Kidney glomerular epithelial cell (primary cell): ENCODE measurements around the gene ARSI.

Experiments used
- DNase-seq: peaks from one replicate; lab custom pipeline; 2025; lab: John Stamatoyannopoulos, UW

ARSI gene

DNA sequence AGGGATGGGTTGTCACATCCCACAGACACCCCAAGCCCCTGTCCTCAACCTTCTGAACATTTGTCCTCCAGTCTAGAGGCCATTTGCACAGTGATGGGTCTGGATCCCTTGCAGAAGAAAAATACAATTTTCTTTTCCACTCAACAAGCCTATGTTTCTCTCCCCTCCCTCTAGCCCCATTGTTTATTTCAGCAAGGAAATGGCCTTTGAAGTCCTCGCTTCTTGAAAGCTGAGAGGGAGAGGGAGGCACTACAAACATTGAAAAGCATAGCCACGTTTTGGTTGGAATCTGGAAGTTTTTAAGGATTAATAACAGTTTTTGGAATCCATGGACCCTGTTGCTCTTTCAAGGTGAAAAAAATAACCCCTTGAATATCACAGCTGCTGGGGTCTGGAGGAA, 24.0 kb upstream of the ARSI start:
- no peak for DNase-seq

DNA sequence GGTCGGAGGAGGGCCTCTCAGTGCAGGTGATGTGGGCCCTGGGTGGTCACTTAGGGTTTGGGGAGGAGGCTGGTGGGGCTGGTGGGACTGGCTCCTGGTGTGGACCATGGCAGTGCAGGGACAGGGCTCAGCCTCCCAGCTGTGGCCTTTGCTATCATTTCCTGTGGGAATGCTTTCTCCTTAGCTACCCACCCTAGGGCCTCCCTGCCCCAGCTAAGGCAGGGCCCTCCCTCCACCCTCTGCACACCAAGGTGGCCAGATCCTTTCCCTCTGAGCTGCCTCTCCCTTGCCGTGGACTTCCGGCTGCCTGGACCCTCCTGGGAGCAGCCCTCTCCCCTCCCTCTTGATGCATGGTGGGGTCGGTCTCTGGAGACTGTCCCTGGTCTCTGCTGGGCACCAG, 22.7 kb upstream of the ARSI start:
- DNase-seq = no peak

DNA sequence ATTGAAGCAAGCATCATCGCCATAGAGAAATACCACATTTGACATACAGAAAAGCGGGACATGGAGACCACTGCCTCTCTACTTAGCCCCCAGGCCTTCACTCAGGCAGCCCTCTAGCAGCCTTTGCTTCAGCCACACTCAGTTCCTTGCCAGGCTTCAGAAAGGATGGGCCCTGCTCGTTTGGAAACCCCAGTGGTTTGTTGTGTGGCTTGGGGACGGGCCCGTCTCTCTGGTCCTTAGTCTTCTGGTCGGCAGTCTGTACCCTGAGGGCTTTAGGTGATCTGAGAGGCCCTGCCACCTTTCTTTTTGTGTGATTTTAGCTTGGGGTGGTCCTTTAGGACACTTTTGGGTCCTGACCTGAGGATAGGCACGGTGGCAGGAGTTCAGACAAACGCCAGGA, 21.1 kb upstream of the ARSI start:
- no peak for DNase-seq

DNA sequence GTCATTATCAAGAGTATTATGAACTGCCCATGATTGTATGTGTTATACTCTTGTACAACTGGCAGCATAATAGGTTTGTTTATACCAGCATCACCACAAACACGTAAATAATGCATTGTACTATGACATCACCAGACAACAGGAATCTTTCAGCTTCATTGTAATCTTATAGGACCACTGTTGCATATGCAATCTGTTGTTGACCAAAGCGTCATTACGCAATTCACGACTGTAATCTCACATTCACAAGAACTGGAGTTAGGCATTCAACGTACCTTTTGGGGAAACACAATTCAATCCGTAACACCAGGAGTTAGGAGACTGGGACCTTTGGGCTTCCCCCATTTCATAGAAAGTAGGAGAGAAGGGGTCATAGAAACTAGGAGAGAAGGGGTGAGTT, 20.4 kb upstream of the ARSI start:
- DNase-seq = no peak

DNA sequence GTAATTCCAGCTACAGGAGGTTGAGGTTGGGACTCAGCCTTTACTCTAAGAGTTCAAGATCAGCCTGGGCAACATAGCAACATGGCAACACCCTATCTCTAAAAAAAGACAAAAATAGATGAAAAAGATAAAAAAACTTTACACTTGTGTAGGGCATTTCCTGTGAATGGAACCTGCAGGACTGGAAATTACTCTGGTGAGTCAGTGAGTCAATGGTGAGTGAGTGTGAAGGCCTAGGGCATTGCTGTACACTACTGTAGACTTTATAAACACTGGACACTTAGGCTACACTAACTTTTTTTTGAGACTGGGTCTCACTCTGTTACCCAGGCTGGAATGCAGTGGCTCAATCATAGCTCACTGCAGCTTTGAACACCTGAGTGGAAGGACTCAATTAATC, 19.5 kb upstream of the ARSI start:
- peak; percentile 59 for DNase-seq

DNA sequence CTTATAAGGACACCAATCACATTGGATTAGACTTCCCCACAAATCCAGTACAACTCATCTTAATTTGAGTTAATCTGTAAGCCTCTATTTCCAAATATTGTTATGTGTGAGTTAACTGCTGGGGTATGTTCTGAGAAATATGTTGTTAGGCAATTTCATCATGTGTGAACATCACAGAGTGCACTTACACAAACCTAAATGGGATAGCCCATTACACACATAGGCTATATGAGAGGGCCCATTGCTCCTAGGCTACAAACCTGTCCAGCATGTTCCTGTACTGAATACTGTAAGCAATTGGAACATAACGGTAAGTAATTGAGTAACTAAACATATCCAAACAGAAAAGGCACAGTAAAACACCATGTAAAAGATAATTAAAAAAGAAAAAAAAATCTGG, 19.1 kb upstream of the ARSI start:
- no peak for DNase-seq

DNA sequence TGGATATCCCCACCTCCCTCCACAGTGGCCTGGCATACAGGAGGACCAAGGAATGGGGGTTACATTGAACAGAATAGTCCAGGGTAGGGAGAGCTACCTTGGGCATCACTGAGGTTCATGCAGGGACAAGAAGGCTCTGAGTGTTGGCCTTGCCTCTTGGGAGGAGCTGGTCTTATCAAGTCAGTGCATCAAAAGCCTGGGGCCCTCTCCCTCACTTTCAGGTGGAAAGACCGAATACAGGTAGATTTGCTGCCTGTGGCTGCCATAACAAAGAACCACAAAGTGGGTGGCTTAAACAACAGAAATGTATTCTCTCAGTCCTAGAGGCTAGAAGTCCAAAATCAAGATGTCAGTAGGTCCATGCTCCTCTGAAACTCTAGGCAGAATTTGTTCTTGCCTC, 18.5 kb upstream of the ARSI start:
- no peak for DNase-seq

DNA sequence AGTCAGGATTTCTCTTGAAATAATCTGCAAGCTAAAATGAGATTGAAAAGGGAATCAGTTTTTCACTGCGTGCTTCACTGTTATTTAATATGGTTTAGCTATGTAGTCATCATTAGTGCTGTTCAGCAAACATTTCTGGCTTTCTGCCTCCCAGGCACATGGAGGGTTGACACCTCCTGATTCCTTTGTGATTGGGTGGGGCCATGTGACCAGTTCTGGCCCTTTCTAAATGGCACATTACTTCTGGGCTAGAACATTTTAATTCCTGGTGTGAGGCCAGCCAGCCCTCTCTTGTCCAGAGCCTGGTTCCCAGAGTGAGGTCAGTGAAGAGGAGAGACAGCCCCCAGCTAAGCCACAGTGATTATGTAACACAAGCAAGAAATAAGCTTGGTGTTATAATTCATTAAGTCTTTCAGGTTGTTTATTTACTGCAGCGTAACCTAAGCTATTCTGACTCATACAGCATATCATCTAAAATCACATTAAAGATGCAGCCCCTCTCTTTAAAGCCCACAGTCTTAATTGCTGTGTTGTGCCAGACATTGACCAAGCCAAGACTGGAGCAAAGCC, 17.4 kb upstream of the ARSI start:
- peak; percentile 91 for DNase-seq

DNA sequence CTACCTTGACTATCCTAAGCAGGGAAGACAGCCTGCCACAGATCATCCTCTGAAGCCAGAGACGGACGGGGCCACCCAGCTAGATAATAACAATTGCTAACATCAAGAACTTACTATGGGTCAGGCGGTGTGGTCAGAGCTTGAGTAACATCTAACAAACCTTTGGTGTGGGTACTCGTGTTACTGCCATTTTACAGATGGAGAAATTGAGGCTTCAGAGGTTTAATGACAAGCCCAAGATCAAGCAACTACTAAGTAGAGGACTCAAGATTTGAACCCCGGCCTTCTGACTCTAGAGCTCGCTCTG, 16.7 kb upstream of the ARSI start:
- DNase-seq = no peak

DNA sequence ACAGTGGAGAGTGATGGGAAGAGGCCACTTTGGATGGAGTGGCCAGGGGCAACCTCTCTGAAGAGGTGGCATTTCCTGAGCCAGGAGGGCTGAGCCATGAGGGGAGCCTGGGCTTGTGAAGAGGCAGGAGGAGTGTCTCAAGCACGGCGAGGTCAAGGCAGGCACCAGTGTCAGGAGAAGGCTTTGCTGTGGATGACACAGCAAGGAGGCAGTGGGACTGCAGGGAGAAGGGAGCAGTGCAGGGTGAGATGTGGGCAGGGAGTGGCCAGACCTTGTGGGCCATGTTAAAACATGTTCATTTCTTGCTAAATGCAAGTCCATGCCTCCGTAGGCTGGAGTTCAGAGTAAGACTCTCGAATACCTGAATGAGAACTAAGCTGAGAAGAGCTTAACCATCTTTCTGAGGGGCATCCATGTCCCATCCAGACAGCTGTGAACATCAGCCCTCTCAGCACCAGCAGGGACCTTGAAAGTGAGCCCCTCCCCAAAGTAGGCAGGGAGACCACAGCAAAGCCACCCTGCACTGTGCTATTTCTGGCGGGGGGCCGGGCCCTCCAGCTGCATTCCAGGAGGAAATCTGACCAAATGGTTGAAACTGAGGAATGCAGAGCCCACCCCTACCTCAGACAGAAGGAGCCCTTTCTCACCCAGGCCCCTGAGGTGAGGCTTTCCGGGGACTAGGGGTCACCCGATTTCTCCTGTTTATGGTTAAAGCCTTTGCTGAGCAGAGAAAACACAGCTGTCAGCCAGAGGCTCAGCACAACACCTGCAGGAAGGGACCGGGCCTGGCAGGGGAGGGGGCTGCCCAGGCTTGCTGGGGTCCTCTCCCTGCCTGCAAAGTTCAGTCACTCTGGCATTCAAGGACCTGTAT, 16.1 kb upstream of the ARSI start:
- no peak for DNase-seq

DNA sequence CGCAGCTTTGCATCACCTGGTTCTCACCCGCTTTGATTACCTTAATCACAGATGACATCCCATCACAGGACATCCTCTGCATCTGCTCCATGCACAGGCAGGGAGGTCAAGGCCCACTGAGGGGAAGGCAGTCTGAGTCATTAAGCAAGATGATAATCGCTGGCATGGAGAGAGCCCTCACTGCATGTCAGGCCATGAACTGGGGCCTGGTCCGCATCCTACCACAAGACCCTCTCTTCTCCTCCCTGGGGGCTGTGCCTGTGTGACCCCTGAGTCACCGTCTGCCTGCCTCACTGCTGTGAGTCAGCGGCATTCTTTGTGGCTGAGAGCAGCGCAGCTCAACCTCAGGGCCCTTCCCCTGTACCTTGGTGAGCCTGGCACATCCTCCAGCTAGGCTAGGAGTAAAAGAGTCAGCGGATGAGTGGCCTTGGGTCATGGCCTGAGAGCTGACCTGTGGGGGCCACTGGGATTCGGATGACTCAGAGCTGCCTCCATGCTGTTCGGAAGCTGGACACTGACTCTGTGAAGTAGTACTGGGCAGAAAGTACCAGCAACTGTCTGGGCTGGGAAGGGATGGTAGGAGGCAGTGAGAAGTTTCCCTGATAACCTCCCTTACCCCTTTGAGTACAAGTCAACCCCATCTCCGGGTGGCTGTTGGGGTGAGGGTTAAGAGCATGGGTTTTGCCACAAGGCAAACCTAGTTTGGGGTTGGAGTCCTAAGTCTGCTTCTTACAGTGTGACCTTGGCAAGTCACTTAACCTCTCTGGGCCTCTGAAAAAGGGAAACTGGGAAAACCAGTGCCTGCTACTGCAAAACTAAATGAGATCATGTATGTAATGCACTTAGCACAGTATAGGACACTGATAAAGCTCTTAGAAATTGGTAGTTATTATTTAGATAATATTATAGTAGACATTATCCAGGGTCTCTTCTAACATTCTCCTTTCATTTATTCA, 14.6 kb upstream of the ARSI start:
- peak; percentile 98 for DNase-seq

DNA sequence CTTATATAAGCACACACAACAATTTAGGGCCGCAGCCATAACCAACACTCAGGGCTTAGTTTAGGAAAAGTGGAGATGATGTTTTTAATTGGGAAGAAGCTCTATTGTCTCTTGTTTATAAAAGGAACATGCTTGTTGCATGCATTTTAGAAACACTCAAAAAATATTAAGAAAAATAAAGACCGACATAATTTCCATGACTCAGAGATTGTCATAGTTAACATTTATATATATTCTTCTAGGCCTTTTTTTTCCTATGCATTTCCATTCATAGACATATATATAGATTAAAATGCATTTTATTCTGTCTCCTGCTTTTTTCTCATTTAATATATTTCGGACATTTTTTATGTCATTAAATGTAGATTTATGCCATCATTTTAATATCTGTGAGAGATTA, 13.6 kb upstream of the ARSI start:
- DNase-seq = no peak

DNA sequence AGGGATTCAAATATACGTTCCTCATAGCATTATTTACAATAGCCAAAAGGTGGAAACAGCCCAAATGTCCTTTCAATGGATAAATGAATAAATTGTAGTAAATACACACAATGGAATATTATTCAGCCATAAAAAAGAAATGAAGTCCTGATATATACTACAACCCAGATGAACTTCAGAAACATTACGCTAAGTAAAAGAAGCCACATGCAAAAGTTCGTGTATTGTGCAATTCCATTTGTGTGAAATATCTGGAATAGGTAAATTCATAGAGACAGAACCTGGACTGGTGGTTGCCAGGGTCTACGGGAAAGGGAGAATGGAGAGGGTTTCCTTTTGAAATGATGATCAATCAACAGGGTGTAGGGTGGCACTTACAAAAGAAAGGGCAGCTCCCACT, 12.5 kb upstream of the ARSI start:
- no peak for DNase-seq

DNA sequence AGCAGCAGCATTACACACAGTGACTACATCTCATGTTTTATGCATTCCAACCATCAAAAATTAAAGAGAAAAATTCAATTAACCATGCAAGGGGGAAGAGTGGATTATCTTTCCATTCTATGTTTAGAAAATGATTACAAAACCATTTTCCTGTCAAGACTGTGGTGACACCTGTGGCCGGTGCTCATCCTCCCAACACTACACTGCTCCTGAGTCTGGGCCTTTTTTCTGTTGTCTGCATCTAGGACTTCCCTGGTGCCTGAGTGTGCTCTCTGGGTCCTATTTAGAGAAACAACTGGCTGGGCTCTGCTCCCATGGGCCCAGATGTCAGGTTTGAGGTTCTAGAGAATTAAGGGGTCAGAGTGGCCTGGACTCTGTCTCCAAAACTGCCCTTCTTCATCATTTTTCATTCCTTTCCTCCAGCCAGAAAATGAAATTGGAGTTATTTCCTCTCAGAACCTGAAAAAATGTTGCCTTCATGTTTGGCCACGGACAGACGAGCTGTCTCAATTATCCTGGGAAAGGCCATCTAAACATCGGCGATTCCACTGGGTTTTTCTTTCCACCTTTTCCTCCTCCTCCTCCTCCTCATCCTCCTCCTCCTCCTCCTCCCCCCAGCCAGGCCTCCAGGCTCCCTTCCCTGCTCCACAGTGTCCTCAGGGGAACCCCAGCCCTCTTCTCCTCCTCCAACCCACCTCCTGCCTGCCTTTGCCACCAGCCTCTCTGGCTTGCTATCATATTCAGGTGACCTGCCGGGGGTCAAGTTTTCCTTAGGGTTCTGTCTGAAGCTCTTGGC, 11.4 kb upstream of the ARSI start:
- DNase-seq = no peak

DNA sequence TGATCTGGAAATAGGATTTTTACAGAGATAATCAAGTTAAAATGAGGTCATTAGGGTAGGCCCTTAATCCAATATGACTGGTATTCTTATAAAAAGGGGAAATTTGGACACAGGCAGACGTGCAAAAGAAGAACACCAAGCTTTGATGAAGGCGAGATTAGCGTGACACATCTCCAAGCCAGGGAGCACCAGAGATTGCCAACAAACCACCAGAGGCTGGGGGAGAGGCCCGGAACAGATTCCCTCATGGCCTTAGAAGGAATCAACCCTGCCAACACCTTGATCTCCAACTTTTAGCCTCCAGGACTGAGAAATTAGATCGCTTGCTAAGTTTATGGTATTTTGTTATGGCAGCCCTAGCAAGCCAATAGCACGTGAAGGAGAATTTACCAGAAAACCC, 10.8 kb upstream of the ARSI start:
- no peak for DNase-seq

DNA sequence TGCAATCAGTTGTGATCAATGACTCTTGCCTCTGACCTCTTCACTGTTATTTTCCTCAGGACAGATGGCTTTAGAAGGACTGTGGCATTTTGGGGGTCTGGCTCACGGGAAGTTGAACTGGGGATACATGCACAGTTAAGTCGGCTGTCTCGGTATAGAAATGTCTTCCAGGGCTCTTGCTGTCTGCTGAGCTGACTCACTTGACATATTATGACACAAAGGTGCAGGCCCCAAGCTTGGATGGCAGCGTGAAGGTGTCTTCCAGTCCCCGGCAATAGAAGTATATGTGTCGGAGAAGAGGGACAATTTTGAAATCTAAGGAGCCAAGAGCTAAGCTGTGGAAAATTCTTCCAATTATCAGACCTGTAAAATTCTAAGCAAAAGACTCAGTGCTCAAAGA, 9.8 kb upstream of the ARSI start:
- no peak for DNase-seq

DNA sequence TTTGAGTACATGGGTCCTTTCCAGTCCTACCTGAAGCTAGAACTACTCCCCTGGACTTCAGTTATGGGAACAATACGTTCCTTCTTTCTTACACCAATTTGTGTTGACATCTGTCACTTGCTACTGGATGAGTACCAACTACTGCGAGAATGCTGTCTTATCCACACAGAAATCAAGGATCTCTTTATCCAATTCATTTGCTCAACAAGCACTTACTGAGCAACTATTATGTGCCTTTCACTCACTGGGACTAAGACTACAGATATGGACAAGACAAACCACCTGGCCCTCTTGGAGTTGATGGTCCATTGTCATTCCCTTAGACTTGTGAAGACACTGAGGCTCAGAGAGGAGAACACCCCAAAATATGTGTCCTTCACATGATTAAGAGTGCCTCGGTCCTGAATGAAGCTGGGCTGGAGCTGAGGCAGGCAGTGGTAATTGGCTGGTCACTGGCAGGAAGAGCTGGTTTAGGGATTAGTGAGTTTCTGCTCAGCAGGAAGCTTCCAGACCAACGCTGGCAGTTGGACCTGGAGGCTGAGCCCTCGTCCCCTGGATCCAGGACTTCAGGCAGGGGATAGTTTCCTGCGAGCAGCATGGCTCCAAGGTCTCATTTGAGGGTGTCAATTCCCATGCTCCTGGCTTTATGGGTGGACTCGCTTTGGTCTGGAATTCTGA, 8.4 kb upstream of the ARSI start:
- DNase-seq = no peak

DNA sequence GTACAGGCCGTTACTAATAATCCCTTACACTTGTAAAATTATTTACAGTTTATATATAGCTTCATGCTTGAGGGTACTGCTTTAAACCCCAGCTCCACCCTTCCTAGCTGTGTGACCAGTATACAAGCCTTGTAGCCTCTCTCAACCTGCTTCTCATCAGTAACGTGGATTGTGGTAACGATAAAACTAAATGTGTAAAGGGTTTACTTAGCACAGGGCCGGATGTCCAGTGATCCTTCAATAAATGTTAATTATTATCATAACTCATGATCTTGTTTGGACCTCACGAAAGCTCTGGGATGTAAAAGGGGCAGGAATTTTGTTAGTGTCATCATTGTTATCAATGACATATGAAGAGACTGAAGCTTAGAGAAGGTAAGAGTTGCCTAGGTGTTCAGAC, 7.5 kb upstream of the ARSI start:
- DNase-seq = peak; percentile 20

DNA sequence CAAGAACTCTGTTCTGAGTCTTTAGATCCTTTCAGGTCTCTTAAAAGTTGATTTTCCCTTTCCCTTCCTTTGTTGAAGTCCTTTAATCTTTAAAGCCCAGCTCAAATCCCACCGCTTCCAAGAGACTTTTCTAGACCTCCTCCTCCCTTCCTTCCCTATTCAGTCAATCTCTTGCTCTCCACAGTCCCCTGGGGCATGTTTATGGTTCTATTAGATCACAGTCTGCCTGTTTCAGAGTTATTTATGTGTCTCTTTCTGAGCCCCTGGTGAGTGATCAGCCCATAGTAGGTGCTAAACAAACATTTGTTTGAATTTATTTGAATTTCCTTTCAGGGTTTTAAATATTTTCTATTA, 7.2 kb upstream of the ARSI start:
- no peak for DNase-seq

DNA sequence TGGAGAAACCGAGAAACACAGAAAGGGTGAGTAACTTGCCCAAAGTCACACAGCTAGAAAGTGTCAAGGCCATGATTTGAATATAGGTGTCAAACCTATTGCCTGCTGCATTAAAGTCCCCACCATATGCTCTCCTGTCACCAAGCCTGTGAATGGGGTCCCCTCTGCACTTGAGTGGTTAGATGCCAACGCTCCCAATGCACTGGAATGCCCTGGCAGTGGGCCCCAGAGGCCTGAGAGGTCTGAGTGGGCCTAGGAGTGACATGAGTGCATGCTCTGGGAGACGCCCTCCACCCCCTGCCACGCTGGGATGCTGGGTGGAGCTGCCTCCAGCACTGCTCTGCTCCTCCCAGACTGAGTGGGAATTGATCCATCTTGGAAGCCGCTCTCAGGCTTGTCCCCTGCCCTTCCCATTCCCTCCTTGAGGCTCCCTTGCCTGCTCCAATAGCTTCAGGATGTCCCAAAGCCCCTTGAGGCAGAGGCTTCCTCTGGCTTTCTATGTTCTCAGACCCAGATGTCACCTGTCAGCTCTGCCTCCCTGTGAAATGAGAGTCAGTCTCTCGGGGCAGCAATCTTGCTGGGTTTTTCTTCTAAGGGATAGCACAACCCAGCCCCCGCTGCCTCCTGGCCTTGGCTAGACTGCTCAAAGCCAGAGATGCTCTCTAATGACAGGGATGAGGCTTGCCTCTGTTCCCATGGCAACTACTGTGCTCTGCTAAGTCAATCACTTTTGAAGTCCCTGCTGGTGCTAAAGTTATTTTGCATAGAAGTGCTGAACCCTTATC, 6.6 kb upstream of the ARSI start:
- no peak for DNase-seq
